CMK (cell line): ENCODE results near the gene KCNQ1.

Source experiments
- DNase-seq: peaks from one replicate; pipeline ENCODE4 v3.0.0-alpha.2; 2010; ENCODE audit warnings: low read depth

KCNQ1 gene

DNA sequence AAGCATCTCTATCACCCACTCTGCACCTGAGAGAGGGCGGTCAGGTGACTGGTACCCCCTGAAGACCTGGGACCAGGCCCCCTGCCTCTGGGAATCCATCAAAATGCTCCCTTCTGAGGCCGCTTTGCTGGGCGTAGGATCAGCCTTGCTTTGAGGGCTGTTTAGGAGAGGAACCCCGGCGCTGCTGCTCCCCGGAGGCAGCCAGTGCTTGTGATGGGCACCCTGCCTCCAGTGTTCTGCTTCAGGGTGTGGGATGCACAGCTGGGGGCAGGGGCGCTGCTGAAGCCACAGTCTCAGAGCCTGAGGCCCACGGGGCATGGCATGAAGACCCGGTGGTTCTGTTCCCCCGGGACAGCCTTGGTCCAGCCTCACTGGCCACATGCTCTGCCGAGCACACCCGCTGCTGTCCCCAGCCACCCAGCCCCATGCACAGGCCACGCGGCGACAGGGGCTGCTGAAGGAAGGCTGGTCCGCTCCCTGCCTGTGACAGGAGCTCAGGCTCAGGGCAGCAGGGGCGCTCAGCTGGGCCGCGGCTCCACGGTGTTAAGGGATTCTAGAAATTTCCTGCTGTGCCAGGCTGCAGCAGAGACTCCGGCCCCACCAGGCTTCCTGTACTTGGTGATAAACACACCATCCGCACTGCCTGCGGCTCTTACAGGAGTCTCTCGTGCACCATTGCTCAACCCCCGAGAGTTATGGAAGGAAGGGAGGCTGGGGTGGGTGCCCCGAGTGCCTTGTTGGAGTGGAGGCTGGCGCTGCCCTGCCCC, 91.0 kb downstream of the KCNQ1 start:
- DNase-seq, result no peak

DNA sequence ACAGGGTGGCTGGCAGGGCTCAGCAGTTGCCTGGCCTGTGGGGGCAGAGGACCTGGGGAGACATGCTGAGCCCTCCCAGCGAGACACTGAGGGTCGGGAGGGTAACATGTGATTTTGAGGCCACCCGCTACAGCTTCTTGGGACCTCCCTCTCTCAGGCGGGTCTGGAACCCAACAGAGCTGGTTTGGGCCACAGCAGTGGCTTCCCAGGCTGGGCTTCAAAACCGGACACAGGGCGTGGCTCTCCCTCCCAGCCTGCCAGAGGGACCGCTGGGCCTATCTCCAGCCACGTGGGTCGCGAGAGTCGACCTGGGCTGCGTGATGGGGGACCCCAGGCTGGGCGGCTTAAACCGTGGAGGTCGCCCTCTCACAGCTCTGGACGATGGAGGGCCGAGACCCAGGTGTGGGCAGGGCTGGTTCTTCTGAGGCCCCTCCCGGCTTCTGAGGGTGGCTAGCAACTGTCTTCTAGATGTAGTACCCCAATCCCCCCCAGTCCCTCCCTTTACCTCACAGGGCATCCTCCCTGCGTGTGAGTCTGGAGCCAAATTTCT, 91.7 kb downstream of the KCNQ1 start:
- no peak for DNase-seq

DNA sequence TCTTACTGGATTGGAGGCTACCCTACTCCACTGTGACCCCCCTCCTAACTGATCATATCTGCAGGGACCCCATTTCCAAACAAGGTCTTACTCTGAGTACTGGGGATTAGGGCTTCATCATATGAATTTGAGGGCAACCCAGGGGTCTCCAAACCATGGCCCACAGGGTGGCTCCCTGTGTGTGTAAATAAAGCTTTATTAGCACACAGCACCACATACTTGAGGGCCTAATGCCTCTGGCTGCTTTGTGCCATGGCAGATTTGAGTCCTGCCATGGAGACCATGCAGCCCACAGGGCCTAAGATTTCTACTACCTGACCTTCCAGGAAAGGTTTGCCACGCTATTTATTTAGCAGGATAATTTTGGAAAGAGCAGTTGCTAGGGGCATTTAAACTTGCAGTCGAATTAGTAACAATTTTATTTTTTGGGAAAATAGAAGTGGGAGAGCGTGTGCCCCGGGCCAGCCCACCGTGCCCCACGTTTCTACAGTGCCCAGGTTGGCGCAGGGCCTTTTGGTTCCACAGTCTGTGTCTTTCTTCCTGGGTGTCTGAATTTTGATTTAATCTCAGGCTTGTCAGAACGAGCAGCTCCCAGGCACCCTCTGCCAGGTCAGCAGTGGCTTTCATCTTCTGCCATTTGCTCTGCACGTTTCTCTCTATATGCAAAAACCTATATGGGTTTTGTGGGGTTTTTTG, 92.3 kb downstream of the KCNQ1 start:
- DNase-seq, result no peak

DNA sequence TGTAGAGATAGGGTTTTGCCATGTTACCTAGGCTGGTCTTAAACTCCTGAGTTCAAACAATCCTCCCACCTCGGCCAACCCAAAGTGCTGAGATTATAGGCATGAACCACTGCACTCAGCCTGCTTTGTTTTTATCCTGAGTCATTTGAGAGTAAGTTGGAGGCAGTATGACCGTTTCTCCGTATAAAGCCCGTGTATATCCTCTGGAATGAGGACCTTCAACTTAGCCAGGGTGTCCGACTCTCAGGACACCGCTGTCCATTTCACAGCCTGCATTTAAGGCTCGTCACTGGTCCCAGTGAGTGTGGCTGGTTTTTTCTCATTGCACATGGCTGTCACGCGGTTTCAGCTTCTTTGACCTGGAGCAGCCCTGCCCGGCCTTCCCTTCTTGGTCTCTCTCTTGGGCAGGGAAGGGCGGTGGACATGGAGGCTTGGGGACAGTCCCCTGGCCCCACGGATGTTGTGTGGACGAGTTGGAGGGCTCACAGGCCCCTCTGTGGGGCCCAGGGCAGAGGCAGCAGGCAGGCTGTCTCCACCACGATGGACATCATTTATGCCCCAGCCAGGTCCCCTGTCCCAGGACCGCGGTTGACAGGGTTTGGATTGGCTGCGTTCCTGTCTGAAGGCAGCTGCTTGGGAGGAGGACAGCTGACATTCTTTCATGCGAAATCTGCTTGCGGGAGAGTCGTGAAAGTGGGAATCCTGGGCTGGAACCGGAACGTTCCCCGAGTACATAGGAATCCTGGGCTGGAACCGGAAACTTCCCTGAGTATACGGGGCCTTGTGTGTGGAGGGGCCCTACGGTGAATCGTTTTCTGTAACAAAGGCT, 93.3 kb downstream of the KCNQ1 start:
- no peak for DNase-seq

DNA sequence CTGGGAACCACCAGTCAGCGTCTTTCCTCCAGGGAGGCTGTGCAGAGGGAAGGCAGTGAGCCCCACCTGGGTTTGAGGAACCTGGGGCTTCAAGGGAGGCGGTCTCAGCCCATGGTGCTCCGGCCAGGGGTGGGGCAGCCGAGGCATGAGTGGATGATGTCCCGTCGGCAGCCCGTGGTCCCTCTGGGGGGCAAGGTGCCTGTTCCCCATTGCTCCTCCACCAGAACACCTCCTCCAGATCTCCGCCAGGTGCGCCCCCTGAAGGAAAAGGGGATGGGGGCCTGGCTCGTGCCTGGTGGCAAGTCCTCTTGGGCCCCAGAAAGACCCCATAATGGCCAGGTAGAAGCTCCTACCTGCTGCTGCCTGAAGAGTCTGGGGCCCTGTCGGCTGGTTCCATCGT, 94.1 kb downstream of the KCNQ1 start:
- DNase-seq, result no peak

DNA sequence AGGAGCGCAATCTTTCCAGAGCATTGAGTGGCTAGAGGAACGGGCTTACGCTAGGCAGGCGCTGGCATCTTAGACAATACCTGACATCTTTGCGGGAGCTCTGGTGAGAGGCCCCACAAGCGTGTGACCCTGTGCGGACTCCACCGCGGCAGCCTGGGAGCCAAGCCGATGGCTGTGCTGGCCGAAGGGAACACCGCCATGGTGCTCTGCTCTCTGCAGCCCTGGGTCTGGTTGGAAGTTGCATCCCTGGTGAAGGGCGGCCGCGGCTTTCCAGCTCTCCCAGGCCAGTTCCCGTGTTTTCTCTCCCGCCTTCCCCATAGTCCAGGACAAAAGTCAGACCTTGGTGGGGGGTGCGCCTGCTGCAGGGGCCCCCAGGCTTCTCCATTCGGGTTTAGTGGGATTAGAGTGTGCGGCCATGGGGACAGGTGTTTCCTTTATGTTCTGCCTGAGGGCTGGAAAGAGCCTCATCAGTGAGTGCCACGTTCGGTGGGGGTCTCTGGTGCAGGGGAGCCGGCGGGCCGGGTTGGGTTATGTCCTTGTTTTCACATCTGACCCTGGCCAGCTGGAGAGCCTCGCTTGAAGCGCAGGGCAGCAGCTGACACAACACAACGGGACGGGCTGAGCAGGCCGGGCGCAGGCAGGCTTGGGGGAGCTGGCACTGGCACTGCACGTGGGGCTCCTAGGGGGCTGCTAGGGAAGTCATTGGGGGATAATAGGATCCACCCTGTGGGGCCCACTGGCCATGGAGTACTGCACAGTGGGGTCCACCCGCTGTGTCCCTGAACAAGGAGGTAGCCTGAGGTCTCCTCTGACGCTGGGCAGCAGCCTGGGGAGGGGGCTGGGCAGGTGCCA, 94.8 kb downstream of the KCNQ1 start:
- no peak for DNase-seq

DNA sequence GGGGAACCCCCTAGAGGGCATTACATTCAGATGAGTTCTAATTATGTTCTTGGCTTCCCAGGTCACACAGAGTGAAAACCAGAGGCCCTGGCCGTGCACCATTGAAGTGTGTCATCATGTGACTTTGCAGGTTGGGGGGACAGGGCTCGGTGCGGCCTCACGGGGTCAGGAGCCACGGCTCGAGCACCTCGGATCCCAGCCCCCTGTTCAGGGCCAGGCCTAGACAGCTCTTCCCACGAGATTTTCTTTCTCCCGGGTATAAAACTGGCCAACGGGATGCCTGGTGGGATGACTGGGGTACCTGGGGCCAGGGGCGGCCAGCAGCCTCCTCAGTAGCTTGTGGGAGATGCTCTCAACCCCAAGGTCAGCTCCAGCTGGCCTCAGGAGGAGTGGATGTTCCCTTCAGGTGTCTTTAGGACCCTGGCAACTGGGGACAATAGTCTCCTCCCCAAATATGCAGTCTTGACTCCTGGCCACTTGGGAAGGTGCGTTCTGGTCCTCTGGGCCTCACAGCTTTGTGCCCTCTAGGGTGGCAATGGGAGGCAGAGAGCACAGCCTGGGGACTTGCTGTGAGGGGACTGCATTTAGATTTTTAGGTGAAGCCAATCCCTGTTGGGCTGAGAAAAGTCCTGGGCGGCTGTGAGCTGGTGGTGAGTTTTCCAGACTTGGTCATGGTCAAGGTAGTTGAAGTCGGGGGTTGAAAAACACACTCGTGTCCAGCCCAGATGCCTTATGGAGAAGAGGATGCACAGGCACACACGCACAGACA, 95.6 kb downstream of the KCNQ1 start:
- DNase-seq, result no peak

DNA sequence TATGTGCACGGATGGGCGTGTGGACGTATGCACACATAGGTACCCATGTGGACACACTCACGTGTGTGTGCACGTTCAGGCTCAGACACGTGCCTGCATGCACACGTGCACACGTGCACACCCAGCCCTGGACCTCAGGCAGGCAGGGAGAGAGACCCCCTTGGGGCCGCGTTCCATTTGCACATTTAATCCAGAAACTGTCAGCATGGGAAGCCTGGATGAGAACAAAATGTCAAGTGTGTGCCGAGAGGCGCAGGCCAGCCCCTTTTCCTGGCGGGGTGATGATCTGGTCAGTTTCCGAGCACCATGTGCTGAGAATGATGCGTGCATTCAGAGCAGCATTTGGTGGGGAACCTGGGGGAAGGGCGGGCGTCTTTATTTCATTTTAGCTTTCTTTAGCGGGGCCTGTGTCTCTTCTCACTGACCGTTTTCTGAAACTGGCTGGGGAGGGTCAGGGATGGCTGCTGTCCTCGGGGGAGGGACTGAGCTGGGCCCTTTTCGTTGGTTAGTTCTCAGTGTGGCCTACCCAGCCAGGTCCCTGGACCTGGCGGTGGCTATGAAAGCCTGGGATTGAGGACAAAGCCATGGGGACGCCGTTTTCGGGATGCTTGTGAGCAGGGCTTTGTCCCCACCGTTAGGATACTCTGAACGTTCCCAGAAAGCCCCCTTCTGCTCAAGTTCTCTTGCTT, 96.3 kb downstream of the KCNQ1 start:
- no peak for DNase-seq

DNA sequence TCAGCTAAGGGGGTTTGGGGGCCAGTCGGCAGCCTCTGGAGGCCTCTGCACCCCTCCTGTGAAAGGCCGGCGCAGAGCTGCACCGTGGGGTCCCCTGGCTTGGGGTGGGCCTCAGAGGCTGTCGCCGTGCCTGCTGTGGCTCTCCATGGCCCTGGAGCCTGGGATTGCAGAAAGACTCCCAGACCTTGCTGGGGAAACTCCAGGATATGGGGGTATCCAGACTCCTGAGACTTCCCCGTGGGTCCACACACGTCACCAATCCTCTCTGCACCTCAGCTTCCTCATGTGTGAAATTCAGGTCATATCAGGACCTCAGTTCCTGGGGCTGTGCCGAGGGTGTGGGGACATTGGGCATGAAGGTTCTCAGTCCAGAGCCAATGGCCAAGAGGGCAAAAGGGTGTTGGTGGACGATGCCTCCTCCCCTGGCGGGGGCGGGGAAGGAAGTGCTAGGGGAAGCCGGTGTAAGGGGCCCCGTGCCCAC, 97.1 kb downstream of the KCNQ1 start:
- no peak for DNase-seq

DNA sequence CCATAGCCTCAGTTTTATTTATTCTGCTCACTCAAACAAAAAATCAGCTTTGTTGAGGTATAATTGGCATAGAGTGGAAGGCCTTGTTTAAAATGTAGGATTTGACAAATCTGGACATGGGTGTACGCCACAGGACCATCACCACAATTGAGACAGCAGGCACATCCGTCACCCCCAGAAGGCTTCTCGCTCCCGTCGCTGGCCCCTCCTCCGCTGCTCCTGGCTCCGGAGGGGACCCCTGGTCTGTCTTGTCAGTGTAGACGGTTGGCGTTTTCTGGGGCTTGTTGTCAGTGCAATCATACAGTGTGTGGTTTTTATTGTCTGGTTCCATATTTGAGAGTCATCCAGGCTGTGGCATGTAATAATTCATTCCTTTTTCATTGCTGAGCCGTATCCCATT, 97.6 kb downstream of the KCNQ1 start:
- DNase-seq, result no peak

DNA sequence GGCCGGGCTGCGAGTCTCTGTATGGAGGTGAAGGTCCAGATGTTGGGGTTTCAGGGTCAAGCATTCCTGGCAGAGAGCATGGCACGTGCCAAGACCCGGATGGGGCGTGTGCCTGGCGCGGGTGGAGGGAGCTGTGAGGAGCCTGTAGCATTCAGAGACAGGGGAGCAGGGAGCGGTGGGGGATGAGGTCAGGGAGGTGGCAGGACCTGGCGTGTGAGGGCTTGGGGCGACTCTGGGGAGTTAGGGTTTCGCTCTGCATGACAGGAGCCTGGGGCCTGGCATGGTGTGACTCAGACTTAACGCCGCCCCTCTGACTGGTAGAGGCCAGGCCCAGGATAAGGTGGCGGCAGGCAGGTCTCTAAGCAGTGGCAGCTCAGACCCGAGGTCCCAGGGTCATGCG, 103.0 kb downstream of the KCNQ1 start:
- no peak for DNase-seq

DNA sequence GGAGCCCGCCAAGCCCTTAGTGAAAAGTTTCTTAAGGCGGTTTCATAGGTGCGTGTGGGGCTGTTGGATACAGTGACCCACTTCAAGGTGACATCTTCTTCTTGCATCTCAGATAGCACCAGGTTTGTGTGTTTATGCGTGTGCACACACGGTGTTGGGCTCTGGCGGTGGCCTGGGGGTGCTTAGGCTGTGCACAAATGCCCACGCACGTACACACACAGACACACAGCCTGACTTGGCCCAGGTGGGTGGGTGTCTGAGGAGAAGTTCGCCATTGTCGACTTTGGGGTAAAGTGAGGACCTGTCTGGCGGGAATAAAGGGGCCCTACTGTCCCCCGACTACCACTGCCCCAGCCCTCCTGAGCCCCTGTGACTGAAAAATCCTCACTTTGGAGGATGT, 103.8 kb downstream of the KCNQ1 start:
- DNase-seq, result no peak

DNA sequence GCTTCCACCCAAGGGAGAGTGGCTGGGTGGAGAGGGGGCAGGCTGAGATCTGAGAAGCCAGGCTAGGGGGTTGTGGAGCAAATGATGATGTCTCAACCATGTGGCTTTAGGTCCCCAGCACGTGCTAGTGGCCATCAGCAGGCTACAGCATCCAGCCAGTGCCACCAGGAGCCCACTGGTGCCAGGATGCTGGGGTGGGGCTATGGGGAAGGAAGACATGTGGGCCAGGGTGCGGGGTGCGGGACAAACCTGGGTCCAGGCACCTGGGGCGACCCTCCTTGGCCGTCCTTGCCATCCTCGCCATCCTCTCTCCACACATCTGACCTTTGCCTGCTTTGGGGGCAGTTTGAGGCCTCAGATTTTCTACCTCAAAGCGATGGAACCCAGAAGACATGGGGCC, 104.3 kb downstream of the KCNQ1 start:
- no peak for DNase-seq

DNA sequence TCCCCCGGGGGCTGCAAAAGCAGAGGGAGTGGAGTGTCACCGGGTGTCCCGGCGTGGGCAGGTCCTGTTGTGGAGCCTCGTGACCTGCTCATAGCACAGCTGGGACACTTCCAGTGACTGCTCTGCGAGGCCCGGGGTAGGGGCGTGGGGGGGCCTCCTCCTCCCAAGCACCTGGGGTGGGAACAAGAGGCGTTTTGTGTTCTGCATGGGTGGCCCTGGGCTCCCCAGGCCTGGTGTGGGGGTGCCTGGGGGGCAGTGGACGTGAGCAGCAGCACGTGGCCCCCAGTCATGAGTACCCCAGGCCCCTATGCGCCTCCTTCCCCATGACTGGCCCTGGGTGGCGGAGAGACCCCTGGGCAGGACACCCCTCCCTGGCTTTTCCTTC, 104.7 kb downstream of the KCNQ1 start:
- no peak for DNase-seq

DNA sequence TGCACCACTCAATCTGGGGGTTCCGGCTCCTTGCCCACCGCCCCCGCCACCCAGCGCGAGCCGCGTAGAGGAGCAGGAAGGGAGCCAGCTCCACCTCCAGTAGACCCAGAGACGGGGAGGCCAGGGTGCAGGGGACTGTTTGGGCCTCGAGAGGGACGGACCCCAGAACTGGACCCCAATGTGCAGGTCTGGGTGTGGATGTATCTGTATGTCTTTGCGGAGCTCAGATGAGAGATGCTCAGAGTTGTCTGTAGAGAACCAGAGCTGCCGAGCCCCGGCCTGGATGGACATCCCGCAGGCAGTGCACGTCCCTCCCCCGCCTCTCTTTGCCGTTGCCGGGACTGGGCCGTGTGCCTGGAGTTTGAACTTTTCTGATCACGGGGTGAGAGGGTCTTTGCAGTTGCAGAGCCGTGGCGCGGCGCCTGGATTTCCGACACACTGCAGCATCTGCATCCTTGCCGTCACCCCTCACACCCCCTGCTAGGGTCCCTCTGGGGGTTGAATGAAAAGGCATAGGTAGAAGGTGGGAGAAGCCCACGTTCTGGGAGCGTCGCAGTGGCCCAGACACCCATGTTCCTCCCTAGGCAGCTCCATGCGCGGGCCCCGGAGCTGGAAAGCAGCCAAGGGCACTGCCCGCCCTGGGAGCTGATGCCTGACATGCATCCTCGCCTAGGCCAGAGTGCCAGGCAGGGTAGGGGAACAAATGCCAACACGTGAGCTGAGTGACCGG, 105.2 kb downstream of the KCNQ1 start:
- no peak for DNase-seq

DNA sequence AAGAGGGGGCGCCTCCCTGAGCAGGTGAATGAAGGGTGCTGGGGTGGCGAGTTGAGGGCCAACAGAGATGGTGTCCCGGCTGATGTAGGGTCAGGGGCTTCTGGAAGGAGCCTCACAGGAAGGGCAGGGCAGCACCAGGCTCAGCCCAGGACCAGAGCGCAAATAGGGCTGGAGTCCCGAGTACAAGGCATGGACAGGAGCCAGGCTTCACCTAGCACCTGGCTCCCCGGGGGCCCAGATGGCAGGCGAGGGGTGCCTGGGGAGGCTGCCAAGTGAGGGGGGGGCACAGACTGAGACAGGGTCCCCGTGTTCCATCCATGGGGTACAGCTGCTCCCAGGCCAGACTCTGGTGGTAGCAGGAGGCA, 105.8 kb downstream of the KCNQ1 start:
- no peak for DNase-seq

DNA sequence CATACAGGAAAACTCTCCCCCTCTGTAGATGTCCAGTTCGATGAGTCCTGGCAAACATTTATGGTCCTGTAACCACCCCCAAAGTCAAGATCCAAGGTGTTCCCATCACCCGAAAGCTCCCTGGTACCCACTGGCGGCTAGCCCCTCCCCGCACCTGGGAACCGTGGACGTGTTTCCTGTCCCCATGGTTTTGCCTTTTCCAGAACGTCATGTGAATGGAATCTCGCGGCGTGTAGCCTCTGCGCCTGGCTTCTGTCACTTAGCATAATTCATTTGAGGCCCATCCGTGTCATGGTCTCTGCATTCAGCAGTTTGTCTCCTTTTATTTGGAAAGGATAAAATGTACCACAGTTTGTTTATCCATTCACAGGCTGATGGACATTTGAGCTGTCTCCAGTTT, 106.3 kb downstream of the KCNQ1 start:
- no peak for DNase-seq

DNA sequence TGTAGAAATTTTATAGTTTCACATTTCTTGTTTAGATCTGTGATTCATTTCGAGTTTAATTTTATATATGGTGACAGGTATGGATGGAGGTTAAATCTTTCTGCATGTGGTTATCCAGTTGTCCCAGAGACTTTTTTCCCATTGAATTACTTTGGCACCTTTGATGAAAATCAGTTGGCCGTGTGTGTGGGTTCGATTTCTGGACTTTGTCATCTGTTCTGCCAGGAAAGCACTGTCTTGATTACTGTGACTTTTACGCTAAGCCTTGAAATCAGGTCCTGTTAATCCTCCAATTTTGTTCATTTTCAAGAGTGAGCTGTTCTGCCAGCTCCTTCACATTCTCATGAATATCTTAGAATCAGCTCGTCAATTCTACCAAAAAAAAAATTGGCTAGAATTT, 107.4 kb downstream of the KCNQ1 start:
- DNase-seq, result no peak

DNA sequence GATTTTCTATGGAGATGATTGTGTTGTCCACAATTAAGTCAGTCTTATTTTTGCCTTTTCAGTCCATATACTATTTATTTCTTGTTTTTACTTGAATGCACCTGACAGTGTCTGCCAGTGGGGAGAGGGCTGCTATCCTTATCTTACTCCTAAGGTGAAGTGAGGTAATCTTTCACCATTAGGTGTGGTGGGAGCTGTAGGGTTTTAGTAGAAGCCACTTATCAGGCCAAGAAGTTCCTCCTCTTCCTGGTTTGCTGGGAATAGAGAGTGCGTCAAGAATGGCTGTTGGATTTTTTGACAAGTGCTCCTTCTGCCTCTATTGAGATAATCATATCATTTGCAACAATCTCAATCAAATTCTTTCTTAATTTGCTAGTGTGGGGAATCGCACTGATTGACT, 108.4 kb downstream of the KCNQ1 start:
- DNase-seq, result no peak

DNA sequence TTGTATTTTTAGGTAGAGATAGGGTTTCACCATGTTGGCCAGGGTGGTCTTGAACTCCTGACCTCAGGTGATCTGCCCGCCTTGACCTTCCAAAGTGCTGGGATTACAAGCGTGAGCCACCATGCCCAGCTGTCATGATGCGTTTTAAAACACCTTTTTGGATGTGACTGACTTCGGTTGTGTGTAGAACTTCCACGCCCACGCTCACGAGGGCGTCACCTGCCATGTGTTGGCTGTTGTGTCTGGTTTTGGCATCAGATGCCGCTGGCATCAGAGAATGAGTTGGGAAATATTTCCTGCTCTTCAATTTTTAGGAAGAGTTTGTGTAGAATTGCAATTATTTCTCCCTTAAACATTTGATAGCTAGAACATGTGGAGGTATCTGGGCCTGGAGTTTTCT, 109.1 kb downstream of the KCNQ1 start:
- no peak for DNase-seq
